Measurements from ENCODE around the gene TNS2. TPM values are rescaled to one million over a fixed set of nuclear protein-coding genes. Genes with fewer than 3 reads are reported as not detected.

Gene TNS2
- total and polyA plus RNA-seq, 2 experiments from 2014 or later = 1.8 to 6.9 TPM

- Mint-ChIP-seq H3K9me3 (no peaks in the 10 kb centered on the region), H3K27ac (no peak overlapping the region; the same call in 1 of the 2 replicates), H3K27me3 (ENCODE audit: insufficient read depth, low read depth, poor library complexity) (peaks cover 15% of the 10 kb centered on the region), H3K36me3 (ENCODE audit: low read depth) (peaks cover 11% of the 10 kb centered on the region), H3K4me3 (no peak overlapping the region), H3K4me1 (peaks cover 35% of the 10 kb centered on the region)
- Histone ChIP-seq H3K4me1 (ENCODE audit: insufficient read depth) (peaks cover 21% of the 10 kb centered on the region), H3K27me3 (ENCODE audit: insufficient read depth) (0 out of 2 replicates have a peak, but pooled peaks cover 3% of the 10 kb centered on the region), H3K4me3 (no peak overlapping the region), H3F3A (replicated peaks; ENCODE audit: low read depth) (peaks cover 16% of the 10 kb centered on the region; the same call in 1 of the 2 replicates), H4K20me1 (replicated peaks; ENCODE audit: insufficient read depth) (no peaks in the 10 kb centered on the region), H3K36me3 (ENCODE audit: insufficient read depth) (no peaks in the 10 kb centered on the region), H2AFZ (no peak overlapping the region), H3K9me2 (ENCODE audit: insufficient read depth) (no peaks in the 10 kb centered on the region), H3K4me2 (no peak overlapping the region), H3K79me2 (replicated peaks; ENCODE audit: insufficient read depth) (no peaks in the 10 kb centered on the region), H3K27ac (ENCODE audit: low read depth) (no peak overlapping the region)
- ATAC-seq = no peak
- DNase-seq (ENCODE audit: low spot score) = no peak
- TF ChIP-seq EZH2phosphoT487 (IDR thresholded peaks at IDR 0.05; ENCODE audit: unreplicated experiment) (no peak), EZH2 (IDR thresholded peaks at IDR 0.05; ENCODE audit: low read depth, unreplicated experiment) (no peak), ETS1 (IDR thresholded peaks at IDR 0.05) (no peak), NANOG (IDR thresholded peaks at IDR 0.05; ENCODE audit: borderline replicate concordance) (no peak), REST (IDR thresholded peaks at IDR 0.05; ENCODE audit: unreplicated experiment) (no peak), ZNF331 (CRISPR knock-in tag; IDR thresholded peaks at IDR 0.05; ENCODE audit: low read depth) (no peak), JUNB (IDR thresholded peaks at IDR 0.05; ENCODE audit: unreplicated experiment) (no peak), ZNF462 (CRISPR knock-in tag; IDR thresholded peaks at IDR 0.05) (no peak), POLR2AphosphoS5 (IDR thresholded peaks at IDR 0.05; ENCODE audit: low read depth) (no peak), CTCF (conservative IDR thresholded peaks at IDR 0.05; ENCODE audit: low read depth in 2 of 2) (no peak), ZNF114 (CRISPR knock-in tag; IDR thresholded peaks at IDR 0.05) (no peak), CREB1 (CRISPR knock-in tag; IDR thresholded peaks at IDR 0.05; ENCODE audit: low read depth) (no peak), STAT1 (IDR thresholded peaks at IDR 0.05; ENCODE audit: unreplicated experiment) (no peak)
Observed at GRCh38 chr12:53074999-53075370, 25.1 kb downstream of the TNS2 start.

All from GM23338 (cell line).